ENCODE results near the gene ZNF410. TPM values are rescaled to one million over a fixed set of nuclear protein-coding genes. Genes with fewer than 3 reads are reported as not detected.
"Not testable (repeated sequence)": the region's sequence is repeated elsewhere in the genome, so short reads cannot be mapped to it uniquely, and the experiment has no call there.

Gene ZNF410
- total RNA-seq, 1 donor from 2014 or later, result 62.0 TPM

DNA sequence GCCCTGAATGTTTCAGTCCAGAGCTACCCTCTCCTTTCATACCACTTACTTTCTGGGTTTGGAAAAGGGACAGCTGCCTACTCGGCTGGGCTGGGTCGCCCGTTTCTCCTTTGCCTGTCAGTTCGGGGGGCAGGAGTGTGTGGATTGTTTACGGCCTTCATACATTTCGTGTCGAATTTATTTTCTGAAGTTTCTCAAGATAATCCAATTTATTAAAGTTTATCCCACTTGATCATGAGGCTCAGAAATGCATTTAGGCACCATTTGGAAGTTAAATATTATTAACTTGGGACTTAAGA lies 608 bp downstream of the ZNF410 start:
- no peak for DNase-seq

DNA sequence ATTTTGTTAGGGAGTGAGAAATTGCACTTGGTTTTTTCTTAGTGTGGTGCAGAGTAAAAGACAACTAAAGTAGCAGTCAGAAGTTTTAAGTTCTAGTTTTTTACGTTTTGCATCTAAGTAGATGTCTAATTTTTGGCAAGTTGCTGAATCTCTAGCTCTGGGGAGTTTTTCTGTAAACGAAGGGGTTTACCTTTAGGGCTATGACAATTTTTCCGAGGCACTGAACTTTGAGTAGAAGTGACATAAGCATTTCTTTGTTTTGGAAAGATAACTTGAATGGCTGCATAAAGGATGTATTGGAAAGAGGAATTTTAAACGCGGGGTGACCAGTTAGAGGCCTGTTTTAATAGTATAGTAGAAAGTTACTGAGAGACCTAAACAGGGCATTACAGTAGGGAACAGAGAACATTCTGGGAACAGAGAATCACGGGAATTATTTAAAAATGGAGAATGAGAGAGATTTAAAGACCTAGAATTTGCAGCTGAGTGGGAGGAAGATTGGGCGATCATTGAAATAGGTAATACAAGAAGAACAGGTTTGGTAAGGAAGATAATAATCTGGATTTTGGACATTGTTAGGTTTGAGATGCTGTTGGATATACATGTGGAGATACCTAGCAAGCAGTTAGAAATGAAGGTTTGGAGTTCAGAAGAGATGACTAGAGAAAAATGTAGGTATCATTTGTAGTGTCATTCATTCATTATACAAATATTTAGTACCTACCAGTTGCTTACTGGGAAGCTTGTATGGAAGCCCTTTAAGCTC lies 1.2 kb downstream of the ZNF410 start:
- peak; percentile 6 for DNase-seq

DNA sequence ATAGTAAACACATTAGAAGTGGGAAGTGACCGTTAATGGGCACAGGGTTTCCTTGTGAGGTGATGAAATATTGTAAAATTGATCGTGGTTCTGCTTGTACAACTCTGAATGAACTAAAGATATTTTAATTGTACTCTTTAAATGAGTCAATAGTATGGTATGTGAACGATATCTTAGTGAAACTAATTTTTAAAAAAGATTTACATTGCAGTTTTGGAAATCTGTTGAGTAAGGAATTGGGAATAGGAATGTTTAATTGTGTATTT lies 1.7 kb downstream of the ZNF410 start:
- DNase-seq, result no peak

DNA sequence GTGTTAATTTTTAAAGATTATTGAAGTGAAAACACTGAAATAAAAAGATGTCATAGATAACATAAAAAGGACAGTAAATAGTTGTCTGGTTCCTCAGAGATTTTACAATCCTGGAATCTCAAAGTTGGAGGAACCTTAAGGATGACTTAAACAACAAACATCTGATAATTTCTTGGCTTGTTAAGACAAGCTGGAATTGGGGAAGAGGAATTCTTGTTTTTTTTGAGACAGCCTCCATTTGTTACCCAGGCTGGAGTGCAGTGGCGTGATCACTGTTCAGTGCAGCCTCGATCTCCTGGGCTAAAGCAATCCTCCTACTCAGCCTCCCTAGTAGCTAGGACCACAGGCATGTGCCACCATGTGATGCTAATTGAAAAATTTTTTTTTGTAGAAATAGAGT lies 2.3 kb downstream of the ZNF410 start:
- DNase-seq, result no peak

DNA sequence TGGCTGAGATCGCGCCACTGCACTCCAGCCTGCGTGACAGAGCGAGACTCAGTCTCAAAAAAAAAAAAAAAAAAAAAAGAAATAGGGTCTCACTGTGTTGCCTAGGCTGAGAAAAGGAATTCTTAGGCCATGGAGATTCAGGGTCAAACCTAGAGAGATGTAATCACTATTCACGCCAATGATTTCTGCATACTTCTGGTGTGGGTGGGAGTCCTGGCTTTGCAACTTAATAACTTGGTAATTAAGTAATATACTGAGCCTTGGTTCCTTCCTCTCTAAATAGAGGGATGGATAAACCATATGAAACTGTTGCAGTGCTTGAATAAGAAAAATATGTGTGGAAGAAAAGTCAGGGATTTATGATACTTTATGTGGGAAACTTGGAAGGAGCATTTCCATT lies 2.7 kb downstream of the ZNF410 start:
- DNase-seq, result no peak

DNA sequence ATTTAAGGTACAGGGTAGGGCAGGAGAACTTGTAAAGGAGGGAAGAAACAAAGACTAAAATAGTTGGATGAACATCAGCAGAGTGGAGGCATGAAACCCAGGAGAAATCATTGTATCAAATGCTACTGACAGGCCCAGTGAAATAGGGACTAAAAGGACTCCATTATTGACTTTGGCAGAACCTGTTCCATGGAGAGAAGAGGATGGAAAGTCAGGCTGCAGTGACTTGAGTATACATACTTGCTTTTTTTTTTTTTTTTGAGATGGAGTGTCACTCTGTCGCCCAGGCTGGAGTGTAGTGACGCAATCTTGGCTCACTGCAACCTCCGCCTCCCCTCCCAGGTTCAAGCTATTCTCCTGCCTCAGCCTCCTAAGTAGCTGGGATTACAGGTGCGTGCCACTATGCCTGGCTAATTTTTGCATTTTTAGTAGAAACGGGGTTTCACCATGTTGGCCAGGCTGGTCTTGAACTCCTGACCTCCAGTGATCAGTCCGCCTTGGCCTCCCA lies 7.6 kb downstream of the ZNF410 start:
- DNase-seq, result not testable (repeated sequence)

DNA sequence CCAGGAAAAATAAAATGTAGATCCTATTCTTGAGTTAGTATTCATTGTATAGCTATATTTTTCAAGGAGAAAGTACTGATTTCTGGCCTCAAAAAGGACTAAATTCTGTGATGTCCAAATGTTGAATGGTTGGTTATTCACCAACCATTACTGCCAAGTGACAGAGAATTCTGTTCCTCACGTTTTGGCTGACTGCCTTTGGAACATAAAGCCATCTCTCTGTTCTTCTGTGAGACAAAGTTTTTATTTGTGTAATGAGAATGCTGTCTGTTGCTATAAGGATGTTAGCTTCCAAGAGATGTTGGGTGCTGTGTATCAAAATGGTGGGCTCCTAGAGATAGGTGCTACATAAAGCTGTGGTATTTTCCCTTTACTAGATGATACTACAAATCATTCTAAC lies 9.3 kb downstream of the ZNF410 start:
- DNase-seq, result no peak

DNA sequence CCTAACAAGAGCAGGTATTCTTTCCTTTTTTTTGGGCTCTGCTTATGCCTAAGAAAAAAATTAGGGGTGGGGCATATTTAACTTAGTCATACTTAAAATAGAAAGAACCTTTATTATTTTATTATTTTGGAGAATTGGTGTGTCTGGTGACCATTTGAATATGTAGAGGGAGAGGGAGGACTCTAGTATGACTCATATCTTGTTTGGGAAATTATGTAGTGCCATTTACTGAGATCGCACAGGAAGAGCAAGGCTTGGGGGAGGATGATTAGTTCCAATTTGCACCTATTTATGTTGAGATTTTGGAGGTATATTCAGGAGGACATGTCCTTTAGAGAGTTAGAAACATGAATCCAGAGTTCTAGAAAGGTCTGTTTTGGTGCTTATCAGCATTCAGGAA lies 9.9 kb downstream of the ZNF410 start:
- DNase-seq, result no peak

DNA sequence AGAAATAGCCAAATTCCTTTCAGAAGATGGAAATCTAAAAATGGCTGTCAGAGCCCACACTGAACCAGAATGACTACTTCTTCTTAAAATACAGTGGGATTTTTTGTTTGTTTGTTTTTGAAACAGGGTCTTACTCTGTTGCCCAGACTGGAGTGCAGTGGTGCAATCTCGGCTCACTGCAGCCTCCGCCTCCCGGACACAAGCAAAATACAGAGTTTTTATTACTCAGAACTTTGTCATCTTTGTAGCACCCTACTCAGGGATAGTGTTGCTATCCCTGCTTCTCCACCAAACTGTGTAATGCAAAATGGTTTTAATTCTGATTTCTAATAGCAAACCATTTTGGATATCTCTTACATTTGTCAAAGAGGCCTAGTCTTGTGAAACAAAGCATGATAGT lies 16.4 kb downstream of the ZNF410 start:
- no peak for DNase-seq

DNA sequence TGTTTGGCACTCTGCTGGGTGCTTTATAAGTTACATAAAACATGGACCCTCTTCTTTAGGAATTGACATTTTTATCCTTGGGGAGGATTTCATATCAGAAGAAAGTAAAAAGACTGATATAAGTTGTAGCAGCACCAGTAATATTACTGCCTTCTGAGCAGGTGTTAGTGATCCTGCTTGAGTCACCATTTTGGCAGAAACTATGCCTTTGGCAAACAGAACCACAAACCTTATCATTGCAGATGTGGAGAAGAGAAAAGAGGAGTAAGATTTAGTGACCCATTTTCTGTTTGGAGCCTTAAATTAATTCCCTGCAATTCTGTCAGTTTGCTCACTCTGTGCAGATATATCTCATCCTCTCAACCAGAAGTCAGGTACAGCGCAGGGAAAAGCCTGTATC lies 23.0 kb downstream of the ZNF410 start:
- DNase-seq, result no peak

DNA sequence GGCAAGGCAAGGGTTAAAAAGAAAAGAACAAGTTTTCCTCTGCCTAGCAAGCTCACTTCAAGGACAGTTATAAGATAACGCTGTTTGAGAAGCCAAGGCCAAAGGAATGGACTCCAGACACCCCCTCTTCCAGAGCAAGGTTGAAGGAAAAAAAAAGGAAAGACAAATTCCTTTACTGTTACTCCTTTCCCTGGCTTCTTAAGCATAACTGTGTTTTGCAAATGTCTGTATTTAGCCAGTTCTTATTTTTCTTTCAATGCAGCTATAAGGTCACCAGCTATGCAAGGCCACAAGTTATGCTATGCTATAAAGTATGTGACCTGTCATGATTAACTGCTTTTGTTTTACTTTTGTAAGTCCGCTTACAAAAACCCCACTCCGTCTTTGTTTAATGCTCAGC lies 26.6 kb downstream of the ZNF410 start:
- DNase-seq, result no peak

DNA sequence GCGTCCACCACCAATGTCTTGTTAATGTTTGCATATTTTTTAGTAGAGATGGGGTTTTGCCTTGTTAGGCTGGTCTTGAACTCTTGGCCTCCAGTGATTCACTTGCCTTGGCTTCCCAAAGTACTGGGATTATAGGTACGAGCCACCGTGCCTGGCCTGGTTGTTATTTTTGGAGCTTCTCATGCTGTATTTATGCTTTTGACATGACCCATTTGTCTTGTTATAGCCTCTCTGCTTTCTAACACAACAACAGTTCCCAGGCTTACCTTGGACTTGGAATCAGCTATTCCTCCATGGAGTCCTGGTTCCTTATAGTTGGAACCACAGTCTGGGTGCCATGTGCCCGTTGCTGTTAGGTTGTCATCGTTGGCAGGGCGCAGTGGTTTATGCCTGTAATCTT lies 29.7 kb downstream of the ZNF410 start:
- no peak for DNase-seq

DNA sequence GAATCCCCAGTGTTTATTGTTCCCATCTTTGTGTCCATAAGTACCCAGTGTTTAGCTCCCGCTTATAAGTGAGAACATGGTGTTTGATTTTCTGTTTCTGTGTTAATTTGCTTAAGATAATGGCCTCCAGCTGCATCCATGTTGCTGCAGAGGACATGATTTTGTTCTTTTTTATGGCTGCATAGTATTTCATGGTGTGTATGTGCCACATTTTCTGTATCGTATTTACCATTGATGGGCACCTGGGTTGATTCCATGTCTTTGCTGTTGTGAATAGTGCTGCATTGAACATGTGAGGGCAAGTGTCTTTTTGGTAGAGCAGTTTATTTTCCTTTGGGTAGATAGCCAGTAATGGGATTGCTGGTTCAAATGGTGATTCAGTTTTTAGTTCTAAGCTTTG lies 32.8 kb downstream of the ZNF410 start:
- not testable (repeated sequence) for DNase-seq

DNA sequence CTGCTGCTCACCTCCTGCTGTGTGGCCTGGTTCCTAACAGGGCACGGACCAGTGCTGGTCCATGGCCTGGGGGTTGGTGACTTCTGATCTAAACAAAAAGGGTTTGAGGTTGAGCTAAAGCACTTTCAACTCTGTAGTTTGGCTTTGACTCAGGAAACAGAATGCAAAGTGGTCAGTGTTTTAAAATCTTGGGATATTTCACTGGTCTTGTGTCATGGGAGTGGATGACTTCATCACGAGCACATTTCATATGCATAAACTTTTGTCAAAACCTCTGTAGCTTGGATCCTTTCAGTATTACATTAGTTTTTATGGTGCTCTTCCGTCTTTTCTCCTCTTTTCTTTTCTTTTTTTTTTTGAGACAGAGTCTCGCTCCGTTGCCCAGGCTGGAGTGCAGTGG lies 37.7 kb downstream of the ZNF410 start:
- no peak for DNase-seq

DNA sequence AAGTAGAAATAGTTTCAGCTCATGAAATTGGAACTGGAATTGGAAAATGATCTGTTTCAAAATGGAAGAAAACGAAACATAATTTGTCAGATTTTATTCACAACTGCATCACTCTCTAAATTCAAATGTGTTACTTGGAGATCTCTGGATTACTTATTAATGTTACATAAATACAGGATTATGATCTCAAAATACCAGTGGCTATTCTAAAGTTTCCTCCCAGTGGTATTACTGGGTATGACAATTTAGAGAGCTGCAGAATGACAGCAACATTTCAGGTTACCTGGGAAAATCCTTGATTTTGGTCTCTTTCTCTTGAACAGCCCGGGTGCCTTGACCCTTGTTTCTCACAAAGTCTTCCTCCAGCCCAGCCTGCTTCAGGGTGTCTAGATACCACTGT lies 49.0 kb downstream of the ZNF410 start:
- DNase-seq, result no peak

DNA sequence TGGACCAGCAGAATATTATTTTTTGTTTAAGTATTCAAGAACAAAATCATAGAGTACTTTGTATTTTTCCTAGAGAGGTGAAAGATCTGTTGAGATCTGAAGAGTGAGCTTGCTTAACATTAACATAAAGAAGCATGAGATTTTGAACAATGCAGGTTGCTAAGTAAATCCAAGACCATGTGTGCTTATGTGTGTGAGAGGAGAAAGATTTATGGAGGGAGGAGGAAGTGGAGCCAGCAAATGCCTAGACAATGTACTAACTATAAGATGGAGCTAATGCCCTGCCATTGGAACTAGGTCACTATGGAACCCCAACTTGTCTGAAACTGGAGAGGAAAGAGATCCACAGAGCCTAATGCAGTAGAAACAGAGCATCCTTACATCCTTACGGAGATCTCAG lies 49.9 kb downstream of the ZNF410 start:
- no peak for DNase-seq

DNA sequence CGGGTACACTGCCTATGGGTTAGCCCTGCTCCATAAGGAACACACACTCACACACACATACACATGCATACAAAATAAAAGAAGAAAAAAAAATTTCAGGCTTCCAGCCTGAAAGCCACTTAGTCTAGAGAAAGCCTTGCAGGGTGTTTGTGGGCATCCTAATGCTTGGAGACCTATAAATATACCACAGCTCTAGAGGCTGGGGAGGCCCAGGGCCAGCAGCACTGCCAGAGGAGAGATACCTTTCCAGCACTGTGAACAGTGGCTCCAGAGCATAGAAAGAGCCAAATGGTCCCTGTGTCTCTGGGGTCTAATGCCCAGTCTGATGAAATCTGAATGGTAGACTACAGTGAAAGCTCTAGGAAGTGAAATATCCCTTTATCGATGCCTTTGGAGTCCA lies 50.4 kb downstream of the ZNF410 start:
- DNase-seq, result no peak

DNA sequence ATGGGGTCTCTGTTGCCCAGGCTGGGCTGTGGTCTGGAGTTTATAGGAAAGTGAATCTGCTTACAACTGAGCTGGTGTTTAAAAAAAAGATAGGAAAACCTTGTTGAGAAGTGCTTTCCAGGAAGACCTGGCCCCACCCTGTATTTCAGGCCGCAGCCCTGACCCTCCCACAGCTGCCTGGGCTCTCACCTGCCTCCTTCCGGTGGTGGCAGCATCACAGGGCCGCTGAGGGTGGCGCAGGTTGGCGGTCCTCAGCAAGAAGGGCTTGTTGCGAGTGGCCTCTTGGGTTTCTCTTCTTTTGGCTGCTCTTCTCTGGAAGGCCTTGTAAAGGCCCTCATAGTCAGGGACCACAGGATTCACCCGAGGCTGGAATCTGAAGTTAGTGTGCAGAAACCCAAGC lies 55.5 kb downstream of the ZNF410 start:
- no peak for DNase-seq

DNA sequence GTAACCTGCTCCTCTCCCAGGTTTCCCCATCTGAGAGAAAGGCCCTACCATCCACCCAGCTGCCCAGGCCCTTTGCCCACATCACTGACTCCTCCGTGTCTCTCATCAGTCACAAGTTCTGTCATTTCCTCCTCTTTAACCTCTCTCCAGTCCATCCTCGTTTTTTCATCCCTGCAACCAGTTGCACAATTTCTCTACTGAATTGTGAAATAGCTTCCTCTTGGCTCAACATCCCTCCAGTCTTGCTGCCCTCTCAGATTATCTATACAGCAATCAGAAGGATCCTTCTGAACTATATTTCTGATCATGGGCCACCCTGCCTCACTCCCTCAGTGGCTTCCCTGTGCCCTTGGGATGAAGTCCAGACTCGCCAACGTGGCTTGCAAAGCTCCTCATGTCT lies 56.4 kb downstream of the ZNF410 start:
- DNase-seq, result no peak

DNA sequence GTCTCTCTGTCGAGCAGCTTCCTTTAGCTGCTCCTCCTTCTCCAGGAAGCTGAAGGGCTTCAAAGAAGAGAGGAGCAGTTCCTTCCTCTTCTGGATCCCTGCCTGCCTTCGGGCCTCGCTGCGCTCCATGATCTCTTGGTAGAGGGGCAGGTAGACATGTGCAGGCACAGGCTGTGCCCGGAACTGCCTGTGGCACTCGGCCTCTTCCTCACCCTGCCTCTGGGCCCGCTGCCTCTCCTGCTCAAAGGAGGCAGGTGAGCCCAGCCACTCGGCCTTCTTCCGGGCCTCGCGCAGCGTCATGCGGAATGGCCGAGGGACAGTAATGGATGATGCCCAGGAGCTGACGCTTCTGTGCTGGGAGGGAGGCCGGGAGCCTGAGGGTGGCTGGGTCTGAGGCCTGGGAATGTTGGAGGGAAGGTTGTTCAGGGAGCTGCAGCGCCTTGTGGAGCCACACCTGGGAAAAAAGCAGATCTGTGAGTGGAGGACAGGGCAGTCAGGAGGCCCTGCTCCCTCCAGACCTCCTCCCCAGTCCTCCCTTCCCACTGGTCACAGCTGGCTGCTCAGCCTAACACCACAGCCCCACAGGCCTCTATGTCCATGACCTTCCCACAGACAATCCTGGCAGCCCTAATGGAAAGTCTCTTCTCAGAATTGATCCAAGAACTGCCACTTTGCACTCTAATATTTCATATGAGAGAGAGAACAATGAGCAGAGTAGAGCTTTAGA lies 57.9 kb downstream of the ZNF410 start:
- no peak for DNase-seq

DNA sequence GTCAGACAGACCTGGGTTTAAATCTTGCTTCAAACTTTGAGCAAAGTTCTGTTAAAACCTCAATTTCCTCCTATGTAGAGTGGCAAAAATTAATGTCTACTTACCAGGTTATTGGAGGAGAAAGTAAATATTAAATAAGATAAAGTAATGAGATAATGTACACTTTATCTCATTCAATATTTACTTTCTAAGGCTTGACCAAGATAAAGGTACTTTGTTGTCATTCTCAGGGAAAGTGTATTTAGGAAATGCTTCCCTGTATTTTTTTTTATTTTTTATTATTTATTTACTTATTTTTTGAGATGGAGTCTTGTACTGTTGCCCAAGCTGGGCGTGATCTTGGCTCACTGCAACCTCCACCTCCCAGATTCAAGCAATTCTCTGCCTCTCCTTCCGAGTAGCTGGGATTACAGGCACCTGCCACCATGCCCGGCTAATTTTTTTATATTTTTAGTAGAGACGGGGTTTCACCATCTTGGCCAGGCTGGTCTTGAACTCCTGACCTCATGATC lies 58.6 kb downstream of the ZNF410 start:
- no peak for DNase-seq

DNA sequence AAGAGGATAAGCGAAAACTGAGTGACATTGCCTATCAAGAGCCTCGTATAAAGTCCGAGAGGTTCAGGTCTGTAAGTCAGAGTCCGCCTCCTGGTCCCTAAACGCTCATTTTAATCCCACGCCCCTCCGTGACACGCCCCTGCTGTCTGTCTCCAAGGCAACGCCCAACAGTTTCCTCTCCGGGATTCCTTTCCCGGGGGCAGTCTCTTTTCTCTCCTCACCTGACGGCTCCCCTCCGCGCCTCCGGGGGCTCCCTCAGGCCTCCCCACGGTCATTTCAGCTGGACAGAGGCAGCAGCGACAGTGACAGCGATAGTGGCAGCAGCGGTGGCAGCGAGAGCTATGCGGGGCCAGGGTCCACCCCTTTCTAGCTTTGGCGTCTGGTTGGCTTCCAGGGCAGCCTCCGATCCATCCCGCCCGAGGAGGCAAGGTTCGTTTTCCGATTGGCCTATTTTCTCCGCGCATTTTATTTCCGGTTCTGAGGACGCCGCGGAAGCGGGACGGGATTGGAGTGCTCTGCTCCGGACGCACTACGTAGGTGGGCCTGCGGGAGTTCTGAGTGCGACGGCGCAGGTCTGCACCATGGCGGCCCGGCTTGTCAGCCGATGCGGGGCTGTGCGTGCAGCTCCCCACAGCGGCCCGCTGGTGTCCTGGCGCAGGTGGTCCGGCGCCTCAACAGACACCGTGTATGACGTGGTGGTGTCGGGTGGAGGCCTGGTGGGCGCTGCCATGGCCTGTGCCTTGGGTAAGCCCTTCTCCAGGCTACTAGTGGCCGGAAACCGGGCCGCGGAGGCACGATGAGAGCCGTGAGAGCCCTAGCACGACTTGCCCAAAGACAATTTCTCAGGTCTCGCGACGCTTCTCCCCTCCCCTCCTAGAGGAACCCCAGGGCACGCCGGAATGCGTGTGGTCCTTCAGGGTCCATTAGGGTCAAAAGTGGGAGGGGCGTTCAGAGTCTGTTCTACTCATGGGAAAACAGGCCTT lies 63.4 kb downstream of the ZNF410 start, which contains the start of the genes COQ6 and FAM161B:
COQ6 (plus strand) TSS at position 551 of the 983 bp plus-strand sequence; CDS start at position 582, 31 bp downstream.
FAM161B (minus strand) TSS at position 343 of the 983 bp plus-strand sequence; CDS start at position 275, 68 bp downstream.
- peak; percentile 99 for DNase-seq

DNA sequence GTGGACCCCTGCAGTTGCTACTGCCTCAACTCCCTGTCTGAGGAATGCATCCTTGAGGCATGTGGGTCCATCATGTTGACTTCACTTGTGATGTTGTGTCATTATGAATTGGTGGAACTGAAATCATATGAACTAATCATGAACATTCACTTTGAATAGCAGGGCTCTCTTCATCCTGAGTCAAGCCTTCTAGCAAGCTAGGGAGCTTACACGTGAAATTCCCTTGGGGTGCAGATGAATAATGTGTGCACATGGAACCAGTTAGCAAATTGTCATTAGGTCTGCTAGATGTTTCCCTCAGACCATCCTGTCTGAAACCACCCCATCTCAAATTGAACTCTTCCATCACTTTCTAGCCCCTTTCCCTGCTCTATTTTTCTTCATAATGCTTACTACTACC lies 67.1 kb downstream of the ZNF410 start:
- no peak for DNase-seq

All from tongue (tissue), 2 donors.